WTC11 (cell line): Measurements from ENCODE around the gene LRRC1. TPM values are rescaled to one million over a fixed set of nuclear protein-coding genes. Genes with fewer than 3 reads are reported as not detected.
A peak's percentile ranks its signal among the peaks of the same experiment; 100 is the strongest.

ENCODE experiments used
- ATAC-seq: fragments of 200-7000 bp; cut with Tn5 transposase; 2 replicates; pipeline ENCODE4 v1.10.0; 2021; ENCODE audit warnings: mild to moderate bottlenecking, moderate library complexity
- CTCF ChIA-PET: fragments of 300-600 bp; sonication (Branson Sonifier 250); formaldehyde crosslinking; loops from one replicate; lab custom pipeline; 2021; ENCODE audit warnings: antibody characterized with exemption; lab: Charles Lee
- POLR2A ChIA-PET: fragments of 350-600 bp; sonication (Branson Sonifier 250); formaldehyde crosslinking; loops from one replicate; lab custom pipeline; 2021; ENCODE audit warnings: antibody characterized with exemption; lab: Charles Lee
- DNase-seq: peaks from one replicate; pipeline ENCODE4 v3.0.0; 2021; ENCODE audit warnings: low spot score
- H3K27ac Mint-ChIP-seq: 2 replicates; pipeline ENCODE4 v1.8.0; 2021; ENCODE audit warnings: mixed read lengths
- H3K27me3 Mint-ChIP-seq: 2 replicates; pipeline ENCODE4 v1.8.0; 2021; ENCODE audit warnings: low read depth, mild to moderate bottlenecking, moderate library complexity, mixed read lengths
- H3K36me3 Mint-ChIP-seq: 2 replicates; pipeline ENCODE4 v1.8.0; 2021; ENCODE audit warnings: mixed read lengths
- H3K4me1 Mint-ChIP-seq: 2 replicates; pipeline ENCODE4 v1.8.0; 2022; ENCODE audit warnings: mixed read lengths
- H3K4me3 Mint-ChIP-seq: 2 replicates; pipeline ENCODE4 v1.8.0; 2021; ENCODE audit warnings: mild to moderate bottlenecking, moderate library complexity, mixed read lengths
- H3K9me3 Mint-ChIP-seq: 2 replicates; pipeline ENCODE4 v1.8.0; 2021; ENCODE audit warnings: mixed read lengths
- ARID4B ChIP-seq: sonication (generic); formaldehyde crosslinking; IDR thresholded peaks from 2 replicates; pipeline ENCODE4 v1.8.0; 2023; ENCODE audit warnings: missing genetic modification reagents, mild to moderate bottlenecking, borderline replicate concordance
- CDX4 ChIP-seq: fragments of 250-450 bp; sonication (Bioruptor Pico); IDR thresholded peaks from 2 replicates; pipeline ENCODE4 v1.9.0; 2021; ENCODE audit warnings: moderate library complexity, mild to moderate bottlenecking, inconsistent platforms, borderline replicate concordance
- ESRRA ChIP-seq: sonication (generic); formaldehyde crosslinking; IDR thresholded peaks from 2 replicates; pipeline ENCODE4 v1.8.1; 2022; ENCODE audit warnings: mild to moderate bottlenecking, missing genetic modification reagents, borderline replicate concordance
- ETV6 ChIP-seq: sonication (generic); formaldehyde crosslinking; IDR thresholded peaks from 2 replicates; pipeline ENCODE4 v1.8.1; 2022; ENCODE audit warnings: mild to moderate bottlenecking, missing genetic modification reagents
- FOXP1 ChIP-seq: sonication (generic); formaldehyde crosslinking; IDR thresholded peaks from 2 replicates; pipeline ENCODE4 v1.8.0; 2022; ENCODE audit warnings: missing genetic modification reagents, mild to moderate bottlenecking, moderate library complexity, borderline replicate concordance
- FOXP4 ChIP-seq: sonication (generic); formaldehyde crosslinking; IDR thresholded peaks from 2 replicates; pipeline ENCODE4 v1.8.0; 2022; ENCODE audit warnings: mild to moderate bottlenecking, missing genetic modification reagents
- GABPB1 ChIP-seq: sonication (generic); formaldehyde crosslinking; IDR thresholded peaks from 2 replicates; pipeline ENCODE4 v1.8.1; 2023; ENCODE audit warnings: mild to moderate bottlenecking, missing genetic modification reagents
- NFATC4 ChIP-seq: fragments of 250-450 bp; sonication (Bioruptor Pico); IDR thresholded peaks from 2 replicates; pipeline ENCODE4 v1.9.0; 2021; ENCODE audit warnings: mild to moderate bottlenecking
- NFYB ChIP-seq: sonication (generic); formaldehyde crosslinking; conservative IDR thresholded peaks from 2 replicates; pipeline ENCODE4 v1.8.0; 2022; ENCODE audit warnings: low read depth, missing genetic modification reagents
- OVOL2 ChIP-seq: fragments of 250-450 bp; sonication (Bioruptor Pico); IDR thresholded peaks from 2 replicates; pipeline ENCODE4 v1.9.0; 2021; ENCODE audit warnings: mild to moderate bottlenecking, borderline replicate concordance
- RELA ChIP-seq: sonication (generic); formaldehyde crosslinking; IDR thresholded peaks from 2 replicates; pipeline ENCODE4 v1.8.1; 2022; ENCODE audit warnings: missing genetic modification reagents, mild to moderate bottlenecking, borderline replicate concordance
- SMAD3 ChIP-seq: sonication (generic); formaldehyde crosslinking; IDR thresholded peaks from 2 replicates; pipeline ENCODE4 v1.8.0; 2022; ENCODE audit warnings: missing genetic modification reagents, mild to moderate bottlenecking, borderline replicate concordance
- SMAD4 ChIP-seq: sonication (generic); formaldehyde crosslinking; IDR thresholded peaks from 2 replicates; pipeline ENCODE4 v1.8.0; 2022; ENCODE audit warnings: mild to moderate bottlenecking, missing genetic modification reagents
- TCF7 ChIP-seq: sonication (generic); formaldehyde crosslinking; IDR thresholded peaks from 2 replicates; pipeline ENCODE4 v1.8.0; 2022; ENCODE audit warnings: mild to moderate bottlenecking, low read depth, missing genetic modification reagents, moderate library complexity
- TEAD4 ChIP-seq: sonication (generic); formaldehyde crosslinking; IDR thresholded peaks from 2 replicates; pipeline ENCODE4 v1.8.0; 2022; ENCODE audit warnings: mild to moderate bottlenecking, missing genetic modification reagents
- USF1 ChIP-seq: sonication (generic); formaldehyde crosslinking; IDR thresholded peaks from 2 replicates; pipeline ENCODE4 v1.8.0; 2022; ENCODE audit warnings: mild to moderate bottlenecking, missing genetic modification reagents
- ZNF219 ChIP-seq: sonication (generic); formaldehyde crosslinking; IDR thresholded peaks from 2 replicates; pipeline ENCODE4 v1.8.0; 2023; ENCODE audit warnings: missing genetic modification reagents, mild to moderate bottlenecking, borderline replicate concordance
- total RNA-seq: library from RNA; stranded (reverse); gene quantifications from 3 replicates; pipeline ENCODE4 v1.2.3, GENCODE V29; 2021
- TF ChIP-seq, protein P1 (sequence below): fragments of 250-450 bp; sonication (Bioruptor Pico); IDR thresholded peaks from 2 replicates; pipeline ENCODE4 v1.9.0; 2021; ENCODE audit warnings: mild to moderate bottlenecking, borderline replicate concordance
- TF ChIP-seq, protein P2 (sequence below): sonication (generic); formaldehyde crosslinking; IDR thresholded peaks from 2 replicates; pipeline ENCODE4 v1.8.1; 2022; ENCODE audit warnings: mild to moderate bottlenecking, missing genetic modification reagents, moderate library complexity, borderline replicate concordance
- TF ChIP-seq, protein P3 (sequence below): fragments of 250-450 bp; sonication (Bioruptor Pico); conservative IDR thresholded peaks from 2 replicates; pipeline ENCODE4 v1.9.0; 2021; ENCODE audit warnings: mild to moderate bottlenecking

The LRRC1 gene
- total RNA-seq, 1 experiment from 2014 or later, result 12.7 TPM

- no peak; the same call in 1 of the 2 replicates for TF ChIP-seq ARID4B
- no peak for TF ChIP-seq TEAD4 (CRISPR knock-in tag)
- TF ChIP-seq FOXP1, result no peak
- no peak for TF ChIP-seq CDX4 (CRISPR knock-in tag)
- TF ChIP-seq, protein P1, sequence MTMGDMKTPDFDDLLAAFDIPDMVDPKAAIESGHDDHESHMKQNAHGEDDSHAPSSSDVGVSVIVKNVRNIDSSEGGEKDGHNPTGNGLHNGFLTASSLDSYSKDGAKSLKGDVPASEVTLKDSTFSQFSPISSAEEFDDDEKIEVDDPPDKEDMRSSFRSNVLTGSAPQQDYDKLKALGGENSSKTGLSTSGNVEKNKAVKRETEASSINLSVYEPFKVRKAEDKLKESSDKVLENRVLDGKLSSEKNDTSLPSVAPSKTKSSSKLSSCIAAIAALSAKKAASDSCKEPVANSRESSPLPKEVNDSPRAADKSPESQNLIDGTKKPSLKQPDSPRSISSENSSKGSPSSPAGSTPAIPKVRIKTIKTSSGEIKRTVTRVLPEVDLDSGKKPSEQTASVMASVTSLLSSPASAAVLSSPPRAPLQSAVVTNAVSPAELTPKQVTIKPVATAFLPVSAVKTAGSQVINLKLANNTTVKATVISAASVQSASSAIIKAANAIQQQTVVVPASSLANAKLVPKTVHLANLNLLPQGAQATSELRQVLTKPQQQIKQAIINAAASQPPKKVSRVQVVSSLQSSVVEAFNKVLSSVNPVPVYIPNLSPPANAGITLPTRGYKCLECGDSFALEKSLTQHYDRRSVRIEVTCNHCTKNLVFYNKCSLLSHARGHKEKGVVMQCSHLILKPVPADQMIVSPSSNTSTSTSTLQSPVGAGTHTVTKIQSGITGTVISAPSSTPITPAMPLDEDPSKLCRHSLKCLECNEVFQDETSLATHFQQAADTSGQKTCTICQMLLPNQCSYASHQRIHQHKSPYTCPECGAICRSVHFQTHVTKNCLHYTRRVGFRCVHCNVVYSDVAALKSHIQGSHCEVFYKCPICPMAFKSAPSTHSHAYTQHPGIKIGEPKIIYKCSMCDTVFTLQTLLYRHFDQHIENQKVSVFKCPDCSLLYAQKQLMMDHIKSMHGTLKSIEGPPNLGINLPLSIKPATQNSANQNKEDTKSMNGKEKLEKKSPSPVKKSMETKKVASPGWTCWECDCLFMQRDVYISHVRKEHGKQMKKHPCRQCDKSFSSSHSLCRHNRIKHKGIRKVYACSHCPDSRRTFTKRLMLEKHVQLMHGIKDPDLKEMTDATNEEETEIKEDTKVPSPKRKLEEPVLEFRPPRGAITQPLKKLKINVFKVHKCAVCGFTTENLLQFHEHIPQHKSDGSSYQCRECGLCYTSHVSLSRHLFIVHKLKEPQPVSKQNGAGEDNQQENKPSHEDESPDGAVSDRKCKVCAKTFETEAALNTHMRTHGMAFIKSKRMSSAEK, result no peak
- no peak for TF ChIP-seq TCF7 (CRISPR knock-in tag)
- no peak for TF ChIP-seq FOXP4
- no peak for TF ChIP-seq RELA (CRISPR knock-in tag)
- peak; percentile 56 for TF ChIP-seq ETV6
- no peak for TF ChIP-seq NFYB (CRISPR knock-in tag)
Observed at GRCh38 chr6:53794720-53795339, at the start of gene LRRC1 (continued).

DNA sequence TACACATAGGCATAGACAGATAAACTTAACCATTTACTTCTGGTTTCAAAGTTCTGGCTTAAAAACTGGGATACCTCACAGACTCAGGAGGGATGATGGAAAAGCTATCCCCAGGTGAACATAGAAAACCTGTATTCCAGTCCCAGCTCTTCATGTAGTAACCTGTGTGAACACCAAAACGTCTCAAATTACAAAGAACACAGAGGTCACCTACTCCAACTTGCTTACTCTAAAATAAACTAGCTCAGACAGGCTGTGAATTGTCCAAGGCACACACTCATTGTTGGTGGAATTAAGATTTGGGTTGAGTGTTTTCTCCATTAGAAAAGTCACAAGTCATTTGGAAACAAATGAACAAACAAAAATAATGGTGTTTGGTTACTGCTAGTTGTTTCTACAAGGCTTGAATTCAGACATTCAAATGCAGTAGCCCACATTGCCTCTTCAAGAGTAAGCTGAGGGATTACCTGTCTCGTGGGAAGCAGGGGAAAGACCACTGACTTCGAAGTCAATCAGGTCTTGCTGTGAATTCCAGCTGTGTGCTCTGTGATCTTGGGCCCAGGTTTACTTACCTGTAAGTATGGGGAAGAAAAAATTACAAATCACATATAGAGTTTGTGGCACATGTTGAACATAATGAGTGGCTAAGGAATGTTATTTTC is 48.2 kb upstream of the LRRC1 start:
- ChIA-PET CTCF (interaction anchor here (1.0 to 4.2 kb wide), 4 partner anchors 12 to 210 kb away, joined by 6 to 24 read pairs (median 10); no protein-coding TSS in a partner anchor), POLR2A (no interaction called here)
- H3K4me3 Mint-ChIP-seq, result no peak overlapping the region
- H3K27me3 Mint-ChIP-seq, result no peaks in the 10 kb centered on the region
- peaks cover 17% of the 10 kb centered on the region for H3K4me1 Mint-ChIP-seq
- no peaks in the 10 kb centered on the region for H3K9me3 Mint-ChIP-seq
- no peaks in the 10 kb centered on the region for H3K36me3 Mint-ChIP-seq
- DNase-seq, result no peak
- H3K27ac Mint-ChIP-seq, result peak overlapping the region; percentile 83
- peak; percentile 65 for ATAC-seq
- TF ChIP-seq SMAD4 (no peak), SMAD3 (CRISPR knock-in tag) (no peak), NFATC4 (CRISPR knock-in tag) (no peak), USF1 (CRISPR knock-in tag) (no peak), NFYB (CRISPR knock-in tag) (no peak), ZNF219 (CRISPR knock-in tag) (no peak), ESRRA (CRISPR knock-in tag) (no peak), OVOL2 (no peak), GABPB1 (CRISPR knock-in tag) (no peak)
- TF ChIP-seq, protein P2, sequence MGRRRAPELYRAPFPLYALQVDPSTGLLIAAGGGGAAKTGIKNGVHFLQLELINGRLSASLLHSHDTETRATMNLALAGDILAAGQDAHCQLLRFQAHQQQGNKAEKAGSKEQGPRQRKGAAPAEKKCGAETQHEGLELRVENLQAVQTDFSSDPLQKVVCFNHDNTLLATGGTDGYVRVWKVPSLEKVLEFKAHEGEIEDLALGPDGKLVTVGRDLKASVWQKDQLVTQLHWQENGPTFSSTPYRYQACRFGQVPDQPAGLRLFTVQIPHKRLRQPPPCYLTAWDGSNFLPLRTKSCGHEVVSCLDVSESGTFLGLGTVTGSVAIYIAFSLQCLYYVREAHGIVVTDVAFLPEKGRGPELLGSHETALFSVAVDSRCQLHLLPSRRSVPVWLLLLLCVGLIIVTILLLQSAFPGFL (CRISPR knock-in tag), result no peak
- TF ChIP-seq, protein P3, sequence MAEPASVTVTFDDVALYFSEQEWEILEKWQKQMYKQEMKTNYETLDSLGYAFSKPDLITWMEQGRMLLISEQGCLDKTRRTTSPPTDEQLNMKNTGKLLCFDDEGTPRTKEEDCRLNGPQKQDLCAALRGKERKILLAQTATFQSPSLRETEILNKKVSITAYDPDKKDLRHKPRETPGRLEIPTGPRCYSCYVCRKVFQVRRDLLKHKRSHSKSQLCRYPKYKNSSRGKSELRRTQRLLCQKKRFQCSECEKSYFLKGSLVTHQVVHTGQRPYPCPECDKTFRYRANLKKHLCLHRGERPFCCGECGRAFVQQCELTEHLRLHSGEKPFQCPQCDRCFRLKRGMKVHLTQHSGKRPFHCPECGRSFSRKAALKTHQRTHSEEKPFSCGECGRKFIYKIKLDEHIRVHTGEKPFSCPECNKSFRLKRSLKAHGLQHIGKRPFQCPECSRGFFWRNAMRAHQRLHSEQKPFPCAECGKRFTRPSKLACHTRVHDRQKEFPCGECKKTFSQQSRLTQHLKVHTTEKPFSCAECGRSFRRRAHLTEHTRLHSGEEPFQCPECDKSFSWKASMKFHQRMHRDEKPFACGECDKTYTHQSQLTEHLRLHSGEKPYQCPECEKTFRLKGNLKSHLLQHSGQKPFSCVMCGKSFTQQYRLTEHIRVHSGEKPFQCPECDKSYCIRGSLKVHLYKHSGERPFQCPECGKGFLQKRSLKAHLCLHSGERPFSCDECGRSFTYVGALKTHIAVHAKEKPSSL (CRISPR knock-in tag), result no peak
